IPS-11a (cell line): ENCODE measurements around the gene MYO1H.

Experiments used
- H3K4me3 ChIP-seq: one replicate; pipeline ENCODE4 v1.5.1; 2013; ENCODE audit warnings: low read depth, low read length, control low read depth

The MYO1H gene

DNA sequence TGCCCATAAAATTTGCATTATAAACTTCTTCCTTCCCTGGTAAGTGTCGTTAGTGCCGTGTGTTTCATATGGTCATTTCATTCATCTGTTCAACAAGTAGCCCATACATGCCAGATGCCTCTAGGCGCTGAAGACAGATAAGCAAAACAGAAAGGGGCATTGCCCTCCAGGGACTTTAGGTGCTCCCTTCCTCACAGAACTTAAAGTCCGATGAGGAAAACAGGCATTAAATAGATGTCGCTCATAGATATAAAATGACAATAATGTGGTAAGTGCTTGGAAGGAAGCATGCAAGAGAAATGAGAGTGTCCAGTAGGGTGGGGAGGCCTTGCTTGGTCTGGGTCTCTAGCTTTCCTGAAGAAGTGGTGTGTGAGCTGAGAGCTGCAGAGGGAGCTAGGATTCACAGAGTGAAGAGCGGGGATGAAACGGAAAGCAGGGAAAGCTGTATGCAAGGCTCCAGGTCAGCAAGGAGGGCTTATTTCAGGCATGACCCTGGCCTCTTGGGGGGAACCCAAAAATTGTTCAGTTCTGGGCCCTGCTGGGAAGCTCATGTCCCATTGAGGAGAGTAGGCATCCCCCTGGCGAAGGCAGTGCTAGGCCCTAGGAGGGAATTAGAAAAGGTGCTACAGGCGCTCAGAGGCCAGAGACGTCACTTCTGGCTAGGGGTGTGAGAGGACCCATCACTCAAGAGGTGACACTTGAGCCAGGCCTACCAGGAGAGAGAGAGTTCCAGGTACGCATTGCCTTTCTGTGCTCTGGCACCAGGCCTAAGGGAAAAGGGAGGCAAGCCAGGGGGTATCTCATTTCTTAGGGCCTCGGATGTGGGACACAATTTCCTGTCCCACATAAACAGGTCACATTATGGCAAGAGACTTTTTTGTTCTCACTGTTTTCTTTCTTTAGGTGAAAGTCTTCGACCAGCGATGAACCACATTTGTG is 141.6 kb downstream of the MYO1H start:
- no peak overlapping the region for H3K4me3 ChIP-seq

DNA sequence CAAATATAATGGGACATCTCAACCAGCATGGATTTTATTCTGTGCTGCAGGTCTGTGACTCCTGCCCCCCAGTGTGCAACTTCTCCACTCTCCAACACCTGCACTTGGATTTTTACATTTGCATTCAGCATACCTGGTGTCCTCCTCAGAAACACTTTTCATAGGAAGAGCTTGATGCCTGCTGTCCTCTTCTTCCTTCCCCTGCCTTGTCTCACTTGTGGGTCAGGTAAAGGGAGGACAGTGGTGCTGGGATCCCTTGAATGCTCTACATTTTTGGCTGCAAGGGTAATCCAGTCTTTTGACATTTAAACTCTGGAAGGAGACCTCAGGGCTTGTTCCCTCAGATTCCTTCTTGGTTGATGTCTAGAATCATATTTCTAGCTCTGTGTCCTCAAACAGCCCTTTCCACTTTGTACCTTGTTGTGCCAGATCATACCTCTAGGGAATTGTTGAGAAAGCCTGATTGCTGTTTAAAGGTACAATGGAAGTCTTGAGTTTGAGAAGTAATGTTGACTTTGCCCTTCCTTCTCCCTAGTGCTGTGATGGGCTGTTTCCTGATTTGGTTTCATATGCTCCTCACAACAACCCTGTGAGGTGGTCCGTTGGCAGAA is 142.4 kb downstream of the MYO1H start:
- no peak overlapping the region for H3K4me3 ChIP-seq

DNA sequence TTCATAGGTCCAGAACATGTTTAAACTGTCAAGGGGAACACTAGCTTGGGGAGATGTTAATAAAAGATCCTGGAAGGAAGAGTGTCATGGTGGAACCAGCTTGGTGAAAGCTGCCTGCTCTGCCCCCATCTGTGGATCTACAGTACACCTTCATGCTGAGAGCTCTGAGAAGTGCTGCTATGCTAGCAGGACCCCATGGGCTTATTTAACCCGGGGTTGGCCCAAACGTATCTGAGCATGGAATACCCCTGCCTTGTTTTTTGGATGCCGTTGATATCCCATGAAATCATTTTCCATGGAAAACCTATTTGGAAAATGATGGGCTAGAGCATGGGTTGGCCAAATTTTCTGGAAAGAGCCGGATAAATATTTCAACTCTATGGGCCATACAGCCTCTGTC is 144.0 kb downstream of the MYO1H start:
- H3K4me3 ChIP-seq: no peak overlapping the region

DNA sequence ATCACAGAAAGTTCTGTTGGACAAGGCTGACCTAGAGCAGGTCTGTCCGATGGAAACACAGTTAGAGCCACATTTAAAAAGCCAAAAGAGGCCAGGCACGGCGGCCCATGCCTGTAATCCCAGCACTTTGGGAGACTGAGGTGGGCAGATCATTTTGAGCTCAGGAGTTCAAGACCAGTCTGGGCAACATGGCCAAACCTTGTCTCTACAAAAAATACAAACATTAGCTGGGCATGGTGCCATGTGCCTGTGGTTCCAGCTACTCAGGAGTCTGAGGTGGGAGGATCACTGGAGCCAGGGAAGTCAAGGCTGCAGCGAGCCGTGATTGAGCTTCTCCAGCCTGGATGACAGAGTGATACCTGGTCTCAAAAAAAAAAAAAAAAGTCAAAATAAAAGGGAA is 144.7 kb downstream of the MYO1H start:
- no peak overlapping the region for H3K4me3 ChIP-seq

DNA sequence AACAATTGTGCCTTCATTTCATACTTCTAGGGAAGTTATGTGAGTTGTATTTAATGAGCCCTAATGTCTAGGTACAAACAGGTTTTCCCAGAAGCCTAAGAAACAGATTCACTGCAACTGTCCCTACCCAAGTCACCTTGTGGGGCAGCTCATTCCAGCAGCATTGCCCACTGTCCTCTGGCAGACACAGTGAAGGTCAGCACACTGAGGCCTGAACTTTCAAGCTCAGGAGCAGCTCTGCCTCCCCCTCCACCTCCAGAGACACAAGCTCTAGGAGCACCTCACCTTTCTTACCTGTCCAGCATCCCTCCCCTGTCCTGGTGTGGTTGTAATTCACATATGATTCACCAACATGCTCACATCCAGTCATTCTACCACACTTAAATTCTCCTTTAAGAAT is 145.4 kb downstream of the MYO1H start:
- no peak overlapping the region for H3K4me3 ChIP-seq

DNA sequence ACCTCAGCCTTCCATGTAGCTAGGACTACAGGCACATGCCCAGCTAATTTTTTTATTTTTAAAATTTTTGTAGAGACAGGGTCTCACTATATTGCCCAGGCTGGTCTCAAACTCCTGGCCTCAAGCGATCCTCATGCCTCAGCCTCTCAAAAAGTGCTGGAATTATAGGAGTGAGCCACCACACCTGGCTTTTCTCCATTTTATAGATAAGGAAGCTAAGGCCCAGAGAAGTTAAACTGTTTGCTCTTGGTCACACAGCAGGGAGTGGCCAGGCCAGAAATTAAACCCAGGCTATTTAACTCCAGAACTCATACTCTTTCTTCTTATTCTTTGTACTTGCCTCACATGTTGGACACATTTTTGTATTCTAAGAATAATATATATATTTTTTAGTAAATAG is 146.2 kb downstream of the MYO1H start:
- no peak overlapping the region for H3K4me3 ChIP-seq

DNA sequence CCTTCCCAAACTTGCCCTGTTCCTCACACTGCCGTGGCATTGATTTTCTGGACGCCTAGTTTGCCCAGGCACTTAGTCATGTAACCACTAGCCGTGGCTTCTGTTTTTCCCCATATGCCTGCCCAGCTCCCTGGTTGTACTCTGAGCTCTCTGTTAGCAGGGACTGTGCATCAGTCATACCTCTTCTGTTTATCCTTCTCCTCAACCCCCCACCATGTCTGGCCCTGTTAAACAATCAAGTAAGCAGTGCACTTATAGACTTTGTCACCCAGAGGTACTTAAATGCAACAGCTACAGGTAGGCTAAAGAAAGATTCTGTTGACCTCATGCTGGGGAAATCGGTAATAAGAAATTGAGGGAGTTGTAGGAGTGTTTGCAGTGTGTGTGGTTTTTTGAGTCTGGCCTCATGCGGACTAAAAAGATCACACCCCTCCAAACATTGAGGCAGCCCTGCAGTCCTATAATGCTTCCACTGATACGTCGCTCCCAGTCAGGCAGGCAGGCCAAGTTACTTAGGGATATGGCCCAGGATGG is 146.7 kb downstream of the MYO1H start:
- no peak overlapping the region for H3K4me3 ChIP-seq

DNA sequence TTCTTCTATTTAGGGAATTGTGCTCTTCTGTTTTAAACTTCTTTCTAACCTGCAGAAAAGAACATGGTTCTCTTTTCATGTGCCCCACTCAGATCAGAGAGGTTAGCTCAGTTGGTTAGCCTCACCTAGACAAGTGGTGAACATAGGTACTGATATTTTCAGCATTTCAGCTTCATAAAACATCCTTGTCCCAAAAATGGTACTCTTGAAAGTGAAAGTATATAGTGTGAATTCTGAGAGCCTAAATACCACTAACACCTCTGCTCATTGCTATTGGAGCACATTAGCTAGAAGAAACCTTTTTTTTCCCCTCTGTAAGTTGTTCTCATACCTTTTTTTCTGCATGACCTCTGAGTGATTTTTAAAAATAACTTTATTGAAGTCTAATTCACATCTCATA is 147.3 kb downstream of the MYO1H start:
- H3K4me3 ChIP-seq: no peak overlapping the region

DNA sequence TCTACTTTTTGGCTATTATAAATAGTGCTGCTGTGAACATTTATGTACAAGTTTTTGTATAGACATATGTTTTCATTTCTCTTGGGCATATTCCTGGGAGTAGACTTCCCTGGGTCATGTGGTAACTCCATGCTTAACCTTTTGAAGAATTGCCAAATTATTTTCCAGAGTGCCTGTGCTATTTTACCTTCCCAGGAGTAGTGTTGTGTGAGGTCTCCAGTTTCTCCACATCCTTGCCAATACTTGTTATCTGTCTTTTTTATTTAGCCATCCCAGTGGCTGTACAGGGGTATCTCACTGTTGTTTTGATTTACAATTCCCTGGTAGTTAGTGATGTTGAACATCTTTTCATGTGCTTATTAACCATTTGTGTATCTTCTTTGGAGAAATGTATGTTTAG is 148.6 kb downstream of the MYO1H start:
- H3K4me3 ChIP-seq: no peak overlapping the region

DNA sequence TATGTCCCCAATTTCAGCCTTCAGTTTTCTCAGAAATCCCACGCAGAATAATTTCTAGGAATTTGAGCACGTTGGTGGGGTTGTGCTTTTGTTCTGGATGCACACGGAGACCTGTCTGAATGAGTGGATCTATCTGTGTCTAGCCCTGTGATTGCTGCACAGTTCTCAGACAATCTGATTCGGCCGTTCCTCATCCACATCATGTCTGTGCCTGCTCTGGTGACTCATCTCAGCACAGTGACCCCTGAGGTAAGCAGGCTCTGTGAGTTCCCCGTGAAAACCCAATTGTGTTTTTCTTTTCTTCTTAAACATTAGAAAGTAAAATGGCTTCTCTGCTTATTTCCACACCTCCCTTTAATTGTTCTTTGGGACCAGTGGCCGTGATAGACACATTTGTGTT is 150.0 kb downstream of the MYO1H start:
- H3K4me3 ChIP-seq: no peak overlapping the region
